ENCODE results near the gene PTPRU. TPM values are rescaled to one million over a fixed set of nuclear protein-coding genes. Genes with fewer than 3 reads are reported as not detected.

PTPRU gene
- total and polyA plus RNA-seq, 7 donors: 14.5 to 51.4 (median 25.6) TPM

GRCh38 chr1:29315262-29315661 lies 78.9 kb downstream of the PTPRU start:
- Histone ChIP-seq H3K4me3 (no peak overlapping the region), H3K27ac (no peak overlapping the region), H3K27me3 (ENCODE audit: insufficient read depth in 3 of 3, low read length in 2 of 3) (no peaks in the 10 kb centered on the region), H3K4me1 (no peaks in the 10 kb centered on the region), H3K36me3 (ENCODE audit: insufficient read depth in 1 of 2, low read depth in 1 of 2) (peaks cover 0 to 48% of the 10 kb centered on the region in 2 donors), H3K9me3 (no peaks in the 10 kb centered on the region)
- ATAC-seq: no peak
- DNase-seq: no peak
- intact Hi-C loops (cut with DNase I): no loop called here
- no peak for TF ChIP-seq CTCF (IDR thresholded peaks at IDR 0.05)
- 93 to 94% (median 94%) methylated on average over 15 of the region's 15 CpGs for WGBS, 3 donors

DNA sequence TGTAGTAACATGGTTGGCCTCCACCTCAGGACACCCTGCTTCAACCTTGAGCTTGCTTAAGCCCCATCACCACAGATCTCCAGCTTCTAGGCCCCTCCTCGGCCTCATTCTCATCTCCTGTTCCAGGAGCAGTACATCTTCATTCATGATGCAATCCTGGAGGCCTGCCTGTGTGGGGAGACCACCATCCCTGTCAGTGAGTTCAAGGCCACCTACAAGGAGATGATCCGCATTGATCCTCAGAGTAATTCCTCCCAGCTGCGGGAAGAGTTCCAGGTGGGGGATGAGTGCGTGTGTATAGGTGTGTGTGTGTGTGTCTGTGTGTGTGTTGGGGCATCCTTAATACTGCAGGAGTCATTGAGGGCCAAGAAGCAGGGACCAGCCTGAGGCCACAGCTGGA lies 79.6 kb downstream of the PTPRU start:
- no peak overlapping the region for H3K4me3 ChIP-seq
- DNase-seq (no peak), ATAC-seq (no peak)
- no peaks in the 10 kb centered on the region for H3K9me3 ChIP-seq
- intact Hi-C loops (cut with DNase I): no loop called here
- no peaks in the 10 kb centered on the region for H3K27me3 ChIP-seq (ENCODE audit: insufficient read depth in 3 of 3, low read length in 2 of 3)
- no peak for TF ChIP-seq CTCF (IDR thresholded peaks at IDR 0.05)
- no peaks in the 10 kb centered on the region for H3K4me1 ChIP-seq
- WGBS, 3 donors: 87 to 95% (median 92%) methylated on average over 4 of the region's 4 CpGs
- H3K27ac ChIP-seq: no peak overlapping the region
- H3K36me3 ChIP-seq (ENCODE audit: insufficient read depth in 1 of 2, low read depth in 1 of 2): peaks cover 0 to 50% of the 10 kb centered on the region in 2 donors

- H3K27ac ChIP-seq: no peak overlapping the region
- H3K27me3 ChIP-seq (ENCODE audit: insufficient read depth in 3 of 3, low read length in 2 of 3): no peaks in the 10 kb centered on the region
- no peaks in the 10 kb centered on the region for H3K9me3 ChIP-seq
- H3K36me3 ChIP-seq (ENCODE audit: insufficient read depth in 1 of 2, low read depth in 1 of 2): peaks cover 0 to 50% of the 10 kb centered on the region in 2 donors
- intact Hi-C loops (cut with DNase I): no loop called here
- no peak for ATAC-seq
- H3K4me1 ChIP-seq: no peaks in the 10 kb centered on the region
- no peak overlapping the region for H3K4me3 ChIP-seq
- no peak for TF ChIP-seq CTCF (IDR thresholded peaks at IDR 0.05)
- 89 to 94% (median 90%) methylated on average over 27 to 30 of the region's 30 CpGs for WGBS, 3 donors
- DNase-seq: no peak
Measured at GRCh38 chr1:29317063-29317915, 81.0 kb downstream of the PTPRU start.

DNA sequence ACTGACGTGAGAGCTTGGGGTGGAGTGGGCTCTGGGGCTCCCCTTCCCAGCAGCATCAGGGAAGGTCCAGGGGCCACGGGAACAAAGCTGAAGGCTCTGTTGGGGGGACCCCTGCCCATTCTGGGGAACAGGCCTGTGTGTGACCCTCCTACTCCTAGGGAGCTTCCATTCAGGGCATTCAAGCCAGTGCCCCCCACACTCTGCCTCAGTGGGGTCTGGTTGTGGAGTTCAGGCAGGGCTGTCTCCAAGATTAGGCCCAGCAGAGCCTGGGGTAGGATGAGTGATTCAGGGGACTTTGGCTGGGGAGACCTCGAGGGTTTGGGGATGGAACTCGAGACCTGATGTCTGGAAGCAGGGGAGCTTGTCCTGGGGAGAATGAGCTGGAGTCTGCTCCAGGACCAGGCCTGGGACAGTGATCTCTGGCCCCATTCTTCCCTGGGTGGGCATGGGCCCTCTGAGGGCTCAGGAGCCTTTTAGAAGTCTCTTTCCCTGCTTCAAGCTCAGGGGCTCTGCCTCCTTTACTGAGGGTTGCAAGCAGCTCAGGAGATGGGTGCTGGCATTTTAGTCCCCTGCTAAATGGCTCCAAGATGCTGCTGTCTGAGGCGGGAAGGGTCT lies 81.7 kb downstream of the PTPRU start:
- Histone ChIP-seq H3K27me3 (ENCODE audit: insufficient read depth in 3 of 3, low read length in 2 of 3) (no peaks in the 10 kb centered on the region), H3K4me3 (no peak overlapping the region), H3K27ac (no peak overlapping the region), H3K36me3 (ENCODE audit: insufficient read depth in 1 of 2, low read depth in 1 of 2) (peaks cover 0 to 43% of the 10 kb centered on the region in 2 donors), H3K4me1 (no peaks in the 10 kb centered on the region), H3K9me3 (no peaks in the 10 kb centered on the region)
- no peak for ATAC-seq
- intact Hi-C loops (cut with DNase I): no loop called here
- no peak for TF ChIP-seq CTCF (IDR thresholded peaks at IDR 0.05)
- no peak for DNase-seq
- WGBS, 3 donors: 84 to 93% (median 86%) methylated on average over 5 of the region's 5 CpGs
